Measurements from ENCODE around the gene ADAP2. TPM values are rescaled to one million over a fixed set of nuclear protein-coding genes. Genes with fewer than 3 reads are reported as not detected.

ADAP2 gene
- total RNA-seq, 1 experiment from 2014 or later = 1.2 TPM

GRCh38 chr17:30942308-30943079 lies 20.7 kb downstream of the ADAP2 start (continued):
- no peak for TF ChIP-seq CDX4 (CRISPR knock-in tag; IDR thresholded peaks at IDR 0.05; ENCODE audit: borderline replicate concordance)
- TF ChIP-seq GABPB1 (CRISPR knock-in tag; IDR thresholded peaks at IDR 0.05) = no peak
- no peak for TF ChIP-seq ELF4 (CRISPR knock-in tag; IDR thresholded peaks at IDR 0.05; ENCODE audit: low read depth)
- no peak for TF ChIP-seq ZBTB21 (CRISPR knock-in tag; IDR thresholded peaks at IDR 0.05; ENCODE audit: borderline replicate concordance)
- no peak for TF ChIP-seq NR1H2 (CRISPR knock-in tag; IDR thresholded peaks at IDR 0.05)
- TF ChIP-seq AR (CRISPR knock-in tag; IDR thresholded peaks at IDR 0.05) = no peak
- TF ChIP-seq OVOL2 (CRISPR knock-in tag; IDR thresholded peaks at IDR 0.05; ENCODE audit: borderline replicate concordance) = no peak
- TF ChIP-seq ZMAT4 (CRISPR knock-in tag; IDR thresholded peaks at IDR 0.05) = no peak
- TF ChIP-seq EMX1 (CRISPR knock-in tag; IDR thresholded peaks at IDR 0.05) = no peak
- no peak for TF ChIP-seq NFATC4 (CRISPR knock-in tag; IDR thresholded peaks at IDR 0.05)
- no peak for TF ChIP-seq CREM (CRISPR knock-in tag; IDR thresholded peaks at IDR 0.05)

GRCh38 chr17:30947796-30948195 lies 26.1 kb downstream of the ADAP2 start:
- Mint-ChIP-seq H3K9me3 (no peaks in the 10 kb centered on the region), H3K27me3 (ENCODE audit: low read depth) (no peaks in the 10 kb centered on the region), H3K4me1 (no peaks in the 10 kb centered on the region), H3K4me3 (no peak overlapping the region), H3K36me3 (no peaks in the 10 kb centered on the region), H3K27ac (no peak overlapping the region)
- ChIA-PET CTCF (no interaction called here), POLR2A (interaction anchor here (0.6 kb wide), 1 partner anchor 1815 kb away, joined by 3 read pairs; no protein-coding TSS in a partner anchor)
- DNase-seq (ENCODE audit: low spot score) = no peak
- ATAC-seq = no peak
- TF ChIP-seq ATF2 (CRISPR knock-in tag; IDR thresholded peaks at IDR 0.05; ENCODE audit: borderline replicate concordance, low read depth) = no peak
- no peak for TF ChIP-seq NFYB (CRISPR knock-in tag; conservative IDR thresholded peaks at IDR 0.05; ENCODE audit: low read depth)
- TF ChIP-seq MLX (CRISPR knock-in tag; IDR thresholded peaks at IDR 0.05) = no peak
- no peak for TF ChIP-seq ZNF512 (CRISPR knock-in tag; IDR thresholded peaks at IDR 0.05; ENCODE audit: borderline replicate concordance)
- TF ChIP-seq CBFB (CRISPR knock-in tag; IDR thresholded peaks at IDR 0.05; ENCODE audit: low read depth) = no peak
- TF ChIP-seq PRDM15 (CRISPR knock-in tag; IDR thresholded peaks at IDR 0.05) = no peak
- no peak for TF ChIP-seq ZNF423 (CRISPR knock-in tag; IDR thresholded peaks at IDR 0.05)
- no peak for TF ChIP-seq JUN (CRISPR knock-in tag; IDR thresholded peaks at IDR 0.05)
- no peak for TF ChIP-seq PRRX2 (CRISPR knock-in tag; IDR thresholded peaks at IDR 0.05)

Measured in WTC11 (cell line).